Measurements from ENCODE around the gene FETUB.
"Not testable (repeated sequence)": the region's sequence is repeated elsewhere in the genome, so short reads cannot be mapped to it uniquely, and the experiment has no call there.

The FETUB gene

GRCh38 chr3:186683979-186684378 lies 43.8 kb downstream of the FETUB start:
- no peak for DNase-seq

- DNase-seq, result not testable (repeated sequence)
These were observed 46.3 kb downstream of the FETUB start for GRCh38 chr3:186686475-186686874.

GRCh38 chr3:186687120-186687651 lies 47.0 kb downstream of the FETUB start:
- DNase-seq, result no peak

- not testable (repeated sequence) for DNase-seq
These were observed 50.1 kb downstream of the FETUB start for GRCh38 chr3:186690304-186690703.

- DNase-seq, result no peak
These were observed 51.5 kb downstream of the FETUB start for GRCh38 chr3:186691676-186692075.

GRCh38 chr3:186693843-186694242 lies 53.6 kb downstream of the FETUB start:
- DNase-seq, result no peak

- no peak for DNase-seq
These were observed 54.3 kb downstream of the FETUB start for GRCh38 chr3:186694288-186695032.

GRCh38 chr3:186696522-186696921 lies 56.3 kb downstream of the FETUB start:
- no peak for DNase-seq

GRCh38 chr3:186697510-186697909 lies 57.3 kb downstream of the FETUB start:
- DNase-seq, result no peak

GRCh38 chr3:186700267-186700666 lies 60.1 kb downstream of the FETUB start:
- DNase-seq, result no peak

- DNase-seq, result not testable (repeated sequence)
These were observed 62.3 kb downstream of the FETUB start for GRCh38 chr3:186702451-186702850.
